CD1c-positive myeloid dendritic cell (primary cell): ENCODE measurements around the gene XAF1.
"Not testable (repeated sequence)": the region's sequence is repeated elsewhere in the genome, so short reads cannot be mapped to it uniquely, and the experiment has no call there.

Experiments
- DNase-seq: peaks from one replicate; pipeline ENCODE4 v3.0.0-alpha.2; 2016; ENCODE audit errors: extremely low spot score

XAF1 gene

GRCh38 chr17:6753546-6753945, 2.3 kb upstream of the XAF1 start:
- DNase-seq = no peak

- DNase-seq = no peak
Measured at GRCh38 chr17:6755281-6755680, 565 bp upstream of the XAF1 start.

DNA sequence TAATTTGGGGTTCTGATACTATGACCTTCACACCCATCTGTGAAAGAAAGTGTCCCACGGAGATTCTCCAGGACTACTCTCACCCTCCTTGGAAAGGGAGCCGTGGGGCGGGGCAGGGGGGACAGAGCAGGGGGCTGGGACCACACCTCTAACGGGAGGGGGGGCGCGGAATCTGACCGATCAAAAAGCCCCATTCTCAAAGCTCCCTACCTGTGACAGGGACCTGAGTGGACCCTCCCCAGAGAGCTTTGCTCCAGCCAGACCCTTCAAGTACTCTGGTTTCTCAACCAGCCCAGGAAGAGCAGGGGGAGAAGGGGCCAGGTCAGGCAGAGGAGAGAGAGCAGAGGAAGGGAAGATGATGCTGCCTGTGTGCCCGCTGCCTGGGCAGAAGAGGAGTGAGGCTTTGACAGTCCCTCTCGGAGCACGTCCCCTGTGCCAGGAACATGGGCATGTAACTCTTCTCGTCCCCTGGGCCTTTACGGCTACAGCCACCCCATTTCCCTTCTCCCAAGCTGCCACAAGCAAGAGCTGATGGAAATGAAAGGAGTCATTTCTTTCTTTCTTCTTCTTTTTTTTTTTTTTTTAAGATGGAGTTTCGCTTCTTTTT, 682 bp downstream of the XAF1 start:
- DNase-seq = no peak

DNA sequence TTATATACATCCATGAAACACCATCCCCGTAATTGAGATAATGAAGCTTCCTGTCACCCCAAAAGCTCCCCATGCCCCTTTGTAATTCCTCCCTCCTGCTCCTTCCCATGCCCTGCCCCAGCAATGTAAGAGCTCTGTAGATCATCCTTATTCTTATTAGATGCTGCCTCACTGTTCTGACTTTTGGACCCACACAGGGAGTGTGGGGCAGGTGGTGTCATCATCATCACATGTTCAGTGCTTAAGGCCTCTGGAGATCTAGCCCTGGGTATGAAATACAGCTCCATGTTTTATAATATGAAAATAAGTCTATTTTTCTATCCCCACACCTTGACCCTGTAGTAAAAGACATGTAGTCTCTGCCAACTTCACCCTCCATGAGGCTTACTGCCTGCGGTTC, 1.9 kb downstream of the XAF1 start:
- DNase-seq = no peak

DNA sequence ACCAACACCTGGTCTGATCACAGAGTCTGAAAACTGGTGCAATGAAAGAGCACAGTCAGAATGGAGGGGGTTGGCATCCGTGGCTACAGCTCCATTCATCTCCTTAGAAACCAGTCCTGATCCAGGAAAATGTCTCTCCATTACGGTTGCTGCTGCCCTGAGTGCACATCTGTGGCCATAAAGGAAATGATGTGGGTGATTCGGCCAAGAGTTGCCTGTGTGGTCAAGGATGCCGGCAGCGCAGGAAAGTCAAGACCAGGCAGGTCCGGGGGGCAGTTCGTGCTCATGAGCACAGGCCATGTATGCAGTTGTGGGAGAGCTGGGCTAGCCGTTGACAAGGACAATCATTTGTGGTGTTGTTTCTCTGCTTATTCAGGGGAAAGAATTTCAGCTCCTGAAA, 5.9 kb downstream of the XAF1 start:
- DNase-seq = no peak

DNA sequence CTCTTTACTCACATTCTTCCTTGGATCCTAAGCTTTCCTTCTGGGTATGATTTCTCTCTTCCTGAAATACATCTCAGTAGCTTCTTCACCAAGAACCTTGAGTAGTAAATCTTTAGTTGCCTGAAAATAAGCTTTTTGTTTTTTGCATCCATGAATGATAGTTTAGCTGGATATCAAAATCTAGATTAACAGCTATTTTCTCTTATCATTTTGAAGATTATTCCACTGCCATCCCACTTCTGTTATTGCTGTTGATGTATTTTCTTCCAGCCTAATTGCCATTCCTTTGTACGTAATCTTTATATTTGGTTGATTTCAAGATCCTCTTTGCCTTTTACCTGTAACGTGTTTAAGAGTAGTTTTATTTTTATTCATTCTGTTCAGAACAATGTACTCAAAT, 12.6 kb downstream of the XAF1 start:
- DNase-seq = no peak

DNA sequence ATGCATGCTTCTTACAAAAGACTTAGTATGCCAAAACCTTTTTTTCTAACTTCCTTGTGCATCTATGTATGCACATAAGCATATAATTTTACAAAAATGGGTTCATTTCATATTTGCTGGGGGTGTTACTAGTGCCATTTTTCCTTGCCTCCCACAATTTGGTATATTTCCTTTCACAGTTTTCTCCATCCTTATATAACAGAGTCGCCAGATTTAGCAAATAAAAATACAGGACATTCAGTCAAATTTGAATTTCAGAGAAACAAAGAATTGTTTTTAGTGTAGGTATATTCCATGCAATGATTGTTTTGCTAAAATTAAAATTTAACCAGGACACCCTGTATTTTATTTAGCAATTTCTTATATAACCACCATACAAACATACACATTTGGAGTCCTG, 16.2 kb downstream of the XAF1 start:
- DNase-seq = no peak

- DNase-seq = not testable (repeated sequence)
Measured at GRCh38 chr17:6774906-6775305, 19.1 kb downstream of the XAF1 start.

GRCh38 chr17:6775871-6776405, 20.1 kb downstream of the XAF1 start, which contains the start of gene FBXO39:
TSS of gene FBXO39 (plus strand) at chr17:6776215. CDS start at chr17:6779869, 3,654 bp downstream.
- DNase-seq = no peak

- DNase-seq = no peak
Measured at GRCh38 chr17:6779411-6779810, 23.6 kb downstream of the XAF1 start.

DNA sequence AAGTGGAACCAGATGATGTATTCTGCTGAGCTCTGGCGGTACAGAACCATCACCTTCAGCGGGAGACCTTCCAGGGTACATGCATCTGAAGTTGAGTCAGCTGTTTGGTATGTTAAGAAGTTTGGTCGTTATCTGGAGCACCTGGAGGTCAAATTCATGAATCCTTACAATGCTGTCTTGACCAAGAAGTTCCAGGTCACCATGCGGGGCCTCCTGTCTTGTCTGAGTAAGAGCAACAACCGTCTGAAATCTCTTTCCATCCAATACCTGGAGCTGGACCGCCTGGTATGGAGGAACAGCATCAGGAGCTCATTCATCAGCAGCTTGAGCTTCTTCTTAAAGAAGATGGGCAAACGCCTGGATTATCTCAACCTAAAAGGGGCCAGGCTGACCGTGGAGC, 24.2 kb downstream of the XAF1 start:
- no peak for DNase-seq

DNA sequence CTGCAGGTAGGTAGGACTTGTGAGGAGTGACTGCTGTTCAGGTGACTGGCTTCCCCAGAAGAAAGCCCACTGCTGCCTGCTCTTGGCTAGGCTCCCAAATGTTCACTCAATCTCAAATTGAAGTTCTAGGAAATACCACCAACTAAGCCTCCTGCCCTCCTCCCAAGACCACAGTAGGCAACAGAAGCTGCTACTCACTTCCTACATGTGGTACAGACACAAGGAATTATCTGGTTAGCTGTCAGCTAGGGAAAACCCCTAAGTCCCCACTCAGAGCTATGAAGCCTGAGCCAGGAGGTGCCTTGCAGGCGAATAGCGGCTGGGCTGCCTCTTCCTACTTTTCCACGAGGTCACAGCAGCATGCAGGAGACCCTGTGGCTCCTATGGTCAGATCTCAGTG, 25.0 kb downstream of the XAF1 start:
- no peak for DNase-seq

- no peak for DNase-seq
Measured at GRCh38 chr17:6782244-6782643, 26.4 kb downstream of the XAF1 start.

DNA sequence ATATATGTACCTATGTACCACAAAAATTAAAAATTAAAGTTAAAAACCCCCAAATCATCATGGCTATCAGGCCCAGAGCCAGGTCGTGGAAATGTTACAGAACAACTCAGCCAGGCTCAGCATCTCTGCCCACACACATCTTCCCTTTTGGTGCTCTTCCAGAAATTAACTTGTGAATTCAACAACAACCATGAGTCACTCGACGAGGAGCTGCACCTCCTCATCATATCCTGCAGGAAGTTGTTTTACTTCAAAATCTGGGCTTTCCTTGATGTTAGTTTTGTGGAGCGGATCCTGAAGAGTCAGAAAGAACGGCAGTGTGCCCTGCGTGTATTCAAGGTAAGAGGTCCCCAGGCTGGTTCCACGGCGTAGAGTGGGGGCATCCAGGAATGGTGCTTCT, 30.8 kb downstream of the XAF1 start:
- DNase-seq = peak; percentile 8

DNA sequence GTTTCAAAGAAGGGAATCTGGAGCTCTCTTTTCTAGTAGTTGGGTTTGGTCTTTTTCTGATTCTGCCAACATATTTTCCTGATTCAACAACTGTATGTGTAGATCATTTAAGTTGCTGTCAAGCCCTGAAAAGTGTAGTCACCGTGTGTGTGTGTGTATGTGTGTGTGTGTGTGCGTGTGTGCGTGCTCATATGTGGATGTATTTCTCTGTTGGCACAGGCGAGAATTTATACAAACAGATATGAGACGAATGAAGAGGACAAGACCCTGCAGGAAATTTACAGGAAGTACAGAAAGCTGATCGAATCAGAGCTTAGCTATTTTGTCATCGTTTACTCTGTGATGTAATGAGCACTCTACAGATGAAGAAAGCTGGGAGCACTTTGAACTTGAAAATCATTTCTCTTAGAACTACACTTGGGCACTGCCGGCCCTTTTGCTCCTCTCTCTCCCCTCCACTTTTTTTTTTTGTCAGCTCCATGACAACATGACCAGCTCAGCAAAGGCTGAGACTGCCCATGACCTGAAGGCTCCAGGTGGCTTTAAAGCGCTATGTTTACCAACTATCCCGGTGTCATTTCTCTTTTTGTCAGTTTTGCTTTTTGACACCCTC, 31.3 kb downstream of the XAF1 start:
- no peak for DNase-seq

GRCh38 chr17:6789146-6789545, 33.3 kb downstream of the XAF1 start:
- no peak for DNase-seq

DNA sequence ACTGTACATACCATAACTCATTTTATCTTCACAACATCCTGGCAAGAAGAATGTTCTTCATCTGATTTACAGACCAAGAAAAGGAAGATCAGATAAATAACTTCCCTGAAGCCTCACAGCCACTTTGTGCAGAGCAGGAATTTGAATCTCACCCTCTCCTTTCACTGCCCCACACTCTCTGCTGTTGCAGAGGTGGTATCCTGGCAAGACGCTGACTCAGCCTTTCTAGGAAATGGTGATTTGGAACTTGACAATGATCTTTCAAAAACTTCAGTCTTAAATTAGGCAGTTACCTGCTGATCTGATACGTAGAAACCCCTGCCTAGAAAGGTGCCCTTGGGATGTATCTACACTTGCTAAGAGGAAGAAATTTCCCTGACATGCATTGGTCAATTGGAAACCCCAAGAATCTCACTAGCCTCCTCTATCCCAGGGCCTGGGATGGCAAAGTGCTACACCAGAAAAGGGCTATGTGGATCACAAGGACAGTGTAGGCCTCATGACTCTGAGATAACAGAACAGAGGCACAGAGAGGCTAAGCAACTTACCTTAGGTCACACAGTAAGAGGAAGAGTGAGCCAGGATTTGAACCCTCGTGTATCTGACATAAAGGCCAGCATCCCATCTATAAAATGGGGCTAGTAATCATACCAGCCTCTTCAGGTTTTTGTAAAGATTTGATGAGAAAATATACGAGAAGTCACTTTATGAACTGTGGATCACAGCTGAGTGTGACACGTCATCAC, 38.1 kb downstream of the XAF1 start:
- DNase-seq = no peak

DNA sequence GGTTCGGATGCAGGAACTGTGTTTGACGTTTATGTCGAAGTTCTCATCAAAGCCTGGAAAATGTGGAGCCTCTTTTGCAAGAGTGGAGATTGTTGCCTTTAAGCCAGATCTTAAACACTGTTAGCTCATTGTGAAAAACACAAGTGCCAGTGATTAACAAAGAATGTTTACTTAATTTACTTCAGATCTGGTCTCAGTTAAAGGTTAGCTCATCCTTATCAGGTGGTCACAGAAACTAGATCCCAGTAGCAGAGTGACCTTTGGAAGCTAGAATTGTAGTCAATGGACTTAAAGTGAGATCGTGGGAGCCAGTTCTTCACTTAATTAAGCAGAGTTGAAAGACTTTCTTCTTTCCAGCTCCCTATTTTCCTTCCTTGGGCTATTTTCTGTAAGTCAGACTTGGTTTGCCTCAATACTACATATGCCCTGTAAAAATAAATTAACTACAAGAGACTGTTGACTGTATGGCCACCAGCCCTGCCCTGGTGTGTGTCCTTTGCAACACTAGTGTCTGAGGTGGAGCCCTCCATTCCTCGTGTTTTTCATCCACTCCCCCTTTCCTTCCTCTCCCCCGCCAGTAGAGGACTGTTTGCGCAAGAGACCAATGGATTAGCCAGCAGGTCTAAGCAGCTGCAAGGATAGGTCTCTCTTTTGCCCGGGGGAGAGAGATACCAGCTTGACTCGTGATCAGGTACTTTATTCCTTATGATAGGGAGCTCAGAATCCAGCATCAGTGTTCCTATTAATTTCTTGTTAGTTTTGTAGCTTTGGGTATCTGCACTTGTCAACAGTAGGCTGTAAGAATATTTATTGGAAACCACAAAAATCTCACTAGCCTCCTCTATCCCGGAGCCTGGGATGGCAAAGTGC, 40.4 kb downstream of the XAF1 start:
- DNase-seq = no peak

DNA sequence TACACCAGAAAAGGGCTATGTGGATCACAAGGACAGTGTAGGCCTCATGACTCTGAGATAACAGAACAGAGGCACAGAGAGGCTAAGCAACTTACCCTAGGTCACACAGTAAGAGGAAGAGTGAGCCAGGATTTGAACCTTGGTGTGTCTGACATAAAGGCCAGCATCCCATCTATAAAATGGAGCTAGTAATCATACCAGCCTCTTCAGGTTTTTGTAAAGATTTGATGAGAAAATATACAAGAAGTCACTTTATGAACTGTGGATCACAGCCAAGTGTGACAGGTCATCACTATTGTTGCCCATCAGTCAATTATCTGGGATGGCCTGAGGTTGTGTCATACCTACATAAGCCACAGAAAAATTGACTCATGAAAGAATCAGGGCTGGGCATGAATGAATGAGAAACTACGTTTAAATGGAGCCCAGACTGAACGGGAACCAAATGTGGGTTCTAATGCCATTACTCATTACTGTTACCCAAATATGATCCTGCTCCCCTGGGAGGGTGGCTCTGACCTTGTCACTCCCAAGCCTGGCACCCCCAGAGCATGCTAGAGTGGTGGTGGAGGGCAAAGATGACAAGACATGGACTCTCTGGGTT, 41.1 kb downstream of the XAF1 start:
- DNase-seq = no peak

- no peak for DNase-seq
Measured at GRCh38 chr17:6797718-6798351, 42.0 kb downstream of the XAF1 start.

DNA sequence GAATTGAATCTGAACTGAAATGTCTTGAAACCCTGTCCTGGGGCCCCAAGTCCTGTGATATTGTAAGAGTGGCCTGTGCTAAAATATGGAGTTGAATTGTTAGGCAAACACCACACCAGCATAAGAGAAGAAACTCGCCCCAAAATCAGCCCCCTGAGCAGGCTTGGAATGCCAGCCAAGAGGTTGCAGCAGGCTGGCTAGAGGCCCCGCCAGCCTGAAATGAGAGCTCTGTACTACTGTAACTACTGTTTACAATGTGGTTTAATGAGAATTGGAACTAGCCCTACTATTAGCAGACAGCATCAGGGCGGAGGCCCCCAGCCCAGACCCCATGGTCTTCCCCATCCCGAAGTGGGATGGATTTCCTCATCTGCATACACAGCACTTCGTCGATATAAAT, 43.9 kb downstream of the XAF1 start:
- no peak for DNase-seq
